ENCODE measurements around the gene ARFIP2.
A peak's percentile ranks its signal among the peaks of the same experiment; 100 is the strongest.
"Not testable (repeated sequence)": the region's sequence is repeated elsewhere in the genome, so short reads cannot be mapped to it uniquely, and the experiment has no call there.

Gene ARFIP2, protein sequence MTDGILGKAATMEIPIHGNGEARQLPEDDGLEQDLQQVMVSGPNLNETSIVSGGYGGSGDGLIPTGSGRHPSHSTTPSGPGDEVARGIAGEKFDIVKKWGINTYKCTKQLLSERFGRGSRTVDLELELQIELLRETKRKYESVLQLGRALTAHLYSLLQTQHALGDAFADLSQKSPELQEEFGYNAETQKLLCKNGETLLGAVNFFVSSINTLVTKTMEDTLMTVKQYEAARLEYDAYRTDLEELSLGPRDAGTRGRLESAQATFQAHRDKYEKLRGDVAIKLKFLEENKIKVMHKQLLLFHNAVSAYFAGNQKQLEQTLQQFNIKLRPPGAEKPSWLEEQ

DNA sequence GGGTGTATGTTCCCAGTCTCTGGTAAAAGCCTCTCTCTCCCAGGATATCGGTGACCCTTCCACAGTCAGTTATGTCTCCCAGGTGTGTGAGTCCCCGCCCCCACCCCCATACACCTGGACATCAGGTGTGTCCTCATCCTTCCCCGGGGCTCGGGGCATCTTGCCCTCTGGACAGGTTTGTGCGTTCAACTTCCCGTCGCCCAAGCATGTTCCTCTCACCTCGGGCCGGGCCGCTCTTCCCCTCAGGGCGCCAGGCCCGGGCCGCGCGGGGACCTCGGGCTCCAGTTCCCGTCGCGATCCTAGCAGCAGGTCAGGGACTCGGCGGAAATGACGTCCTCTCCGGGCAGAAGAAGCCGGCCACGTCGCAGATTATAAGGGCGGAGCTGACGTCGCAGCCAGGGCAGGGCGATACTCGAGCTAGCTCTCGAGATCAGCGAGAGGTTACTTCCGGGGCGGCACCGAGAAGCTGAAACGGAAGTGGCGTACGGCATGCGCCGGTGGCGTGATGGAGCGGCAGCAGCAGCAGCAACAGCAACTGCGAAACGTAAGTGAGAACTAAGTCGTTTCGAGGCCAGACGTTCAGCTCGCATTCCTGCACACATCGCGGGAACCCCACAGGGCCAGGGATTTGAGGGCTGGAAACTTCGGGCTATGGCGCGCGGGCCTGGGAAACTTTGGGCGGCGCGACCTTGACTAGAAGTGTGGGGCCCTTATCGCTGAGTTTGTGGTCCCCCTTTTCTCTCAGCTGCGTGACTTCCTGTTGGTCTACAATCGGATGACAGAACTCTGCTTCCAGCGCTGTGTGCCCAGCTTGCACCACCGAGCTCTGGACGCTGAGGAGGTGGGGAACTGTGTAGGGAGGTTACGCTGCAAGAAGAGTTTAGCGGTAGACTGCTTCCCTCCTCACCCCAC, at the start of gene ARFIP2, which contains the start of gene TIMM10B:
ARFIP2 (minus strand) TSS at position 320 of the 912 bp plus-strand sequence. CDS start 910 bp downstream, outside the sequence.
TIMM10B (plus strand) TSS at position 490 of the 912 bp plus-strand sequence; CDS start at position 506, 16 bp downstream.
- peak; percentile 99 for DNase-seq (ENCODE audit: low read depth, low spot score)

DNA sequence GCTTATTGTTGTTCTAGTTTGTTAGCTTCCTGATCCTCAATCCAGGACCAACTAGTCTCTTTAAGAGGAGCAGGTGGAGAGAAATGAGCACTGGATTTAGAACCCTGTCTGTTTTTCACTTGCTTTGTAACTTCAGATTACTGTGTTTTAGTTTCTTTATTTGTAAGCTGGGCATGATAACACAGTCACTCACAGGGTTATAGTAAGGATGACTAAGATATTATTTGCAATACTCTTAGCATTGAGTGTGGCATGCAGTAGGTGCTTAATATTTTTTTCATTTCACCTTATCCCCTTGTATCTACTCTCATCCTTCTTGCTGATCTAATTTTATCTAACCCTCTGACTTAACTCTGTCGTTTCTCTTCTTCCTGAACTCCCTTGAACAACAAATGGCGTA, 49.7 kb upstream of the ARFIP2 start:
- DNase-seq (ENCODE audit: low read depth, low spot score), result no peak

DNA sequence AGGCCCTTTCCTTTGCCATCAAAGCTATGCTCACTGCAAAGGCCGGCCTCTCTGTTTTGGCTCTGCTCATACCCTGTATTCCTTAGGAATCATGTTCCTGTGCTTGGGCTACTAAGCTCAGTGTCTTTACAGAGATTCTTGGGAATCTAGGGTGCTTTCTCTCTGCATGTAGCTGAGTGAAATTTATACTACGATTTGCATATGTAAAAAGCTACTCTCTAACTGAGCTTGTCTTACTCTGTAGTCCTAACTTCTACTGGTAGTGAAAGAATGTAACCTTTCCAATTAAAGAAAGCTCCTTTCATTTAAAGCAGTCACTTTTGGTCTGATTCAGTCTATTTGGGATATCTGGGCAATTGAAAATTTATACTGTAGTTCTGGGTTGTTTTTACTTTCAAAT, 48.1 kb upstream of the ARFIP2 start:
- DNase-seq (ENCODE audit: low read depth, low spot score), result no peak

DNA sequence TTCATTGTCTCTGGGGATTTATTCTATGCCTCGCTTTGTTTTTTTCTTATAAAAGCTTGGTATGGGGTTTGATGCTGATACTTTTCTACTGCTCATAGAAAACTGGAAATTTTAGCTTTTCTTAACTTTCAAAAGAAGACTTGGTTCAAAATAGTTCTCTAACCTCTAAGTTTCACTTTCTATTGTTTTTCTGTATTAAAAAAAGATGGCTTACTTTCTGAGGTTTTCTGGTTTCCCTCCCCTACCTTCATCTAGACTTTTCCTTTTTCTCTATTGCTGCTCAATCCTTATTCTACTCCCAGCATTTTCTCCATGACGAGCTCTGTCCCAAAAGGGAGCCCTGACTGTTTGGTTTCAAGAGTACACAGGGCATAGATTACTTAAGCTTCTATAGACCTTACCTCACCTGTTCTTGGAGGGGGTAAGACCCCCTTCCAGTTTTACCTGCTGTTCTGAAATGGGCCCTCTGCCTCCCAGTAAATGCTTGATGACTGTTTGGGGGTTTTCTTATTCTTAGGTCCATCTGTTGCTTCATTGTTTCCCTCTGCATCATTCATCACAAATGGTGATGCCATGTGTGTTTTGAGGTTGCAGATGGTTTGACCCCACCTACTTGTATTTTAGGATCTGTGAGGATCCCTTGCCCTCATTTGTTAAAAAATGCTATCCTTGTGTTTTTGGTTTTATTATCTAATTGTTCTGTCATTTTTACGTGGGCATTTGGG, 45.4 kb upstream of the ARFIP2 start:
- no peak for DNase-seq (ENCODE audit: low read depth, low spot score)

DNA sequence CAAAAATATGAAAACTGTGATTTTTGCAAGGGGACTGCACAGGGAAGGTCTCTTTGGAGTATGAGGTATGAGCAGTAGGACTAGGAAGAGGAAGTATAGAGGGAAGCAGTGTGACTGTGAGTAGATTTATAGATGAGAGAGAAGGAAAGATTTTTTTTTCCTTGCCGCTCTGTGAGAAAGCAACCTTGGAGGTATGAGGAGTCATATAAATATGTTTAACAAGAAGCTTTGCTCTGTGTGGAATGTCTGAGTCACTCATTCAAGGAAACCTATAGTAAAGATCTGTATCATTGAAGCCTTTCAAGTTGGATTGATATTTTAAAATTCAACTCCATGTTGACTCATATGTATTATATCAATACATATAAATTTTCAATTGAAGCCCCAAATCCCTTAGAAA, 42.1 kb upstream of the ARFIP2 start:
- DNase-seq (ENCODE audit: low read depth, low spot score), result peak; percentile 37

DNA sequence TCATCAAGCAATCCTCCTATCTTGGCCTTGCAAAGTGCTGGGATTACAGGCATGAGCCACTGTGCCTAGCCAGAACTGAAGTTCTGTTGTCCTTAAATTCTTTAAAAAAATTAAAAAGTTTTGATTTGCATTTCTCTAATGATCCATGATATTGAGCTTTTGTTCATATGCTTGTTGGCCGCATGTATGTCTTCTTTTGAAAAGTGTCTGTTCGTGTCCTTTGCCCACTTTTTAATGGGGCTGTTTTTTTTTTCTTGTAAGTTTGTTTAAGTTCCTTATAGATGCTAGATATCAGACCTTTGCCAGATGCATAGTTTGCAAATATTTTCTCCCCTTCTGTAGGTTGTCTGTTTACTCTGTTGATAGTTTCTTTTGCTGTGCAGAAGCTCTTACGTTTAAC, 40.8 kb upstream of the ARFIP2 start:
- DNase-seq (ENCODE audit: low read depth, low spot score), result not testable (repeated sequence)

DNA sequence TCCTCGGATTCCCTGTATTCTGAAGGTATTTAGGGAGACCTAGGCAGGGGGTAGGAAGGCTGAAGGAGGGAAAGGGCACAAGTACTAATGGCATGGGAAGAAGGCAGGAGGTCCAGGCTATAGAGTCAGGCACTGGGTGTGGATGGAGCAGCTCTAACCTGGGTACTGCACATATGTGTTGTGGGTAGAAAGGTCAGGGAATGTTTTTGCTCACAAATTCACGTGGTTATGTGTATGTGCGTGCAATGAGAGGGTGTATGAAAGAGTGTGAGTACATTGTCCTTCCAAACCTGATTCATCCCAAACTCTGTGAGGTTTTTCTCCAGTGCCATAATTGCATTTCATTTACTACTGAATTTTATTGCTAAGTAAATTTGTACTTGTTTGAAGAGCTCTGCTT, 39.1 kb upstream of the ARFIP2 start:
- DNase-seq (ENCODE audit: low read depth, low spot score), result no peak

DNA sequence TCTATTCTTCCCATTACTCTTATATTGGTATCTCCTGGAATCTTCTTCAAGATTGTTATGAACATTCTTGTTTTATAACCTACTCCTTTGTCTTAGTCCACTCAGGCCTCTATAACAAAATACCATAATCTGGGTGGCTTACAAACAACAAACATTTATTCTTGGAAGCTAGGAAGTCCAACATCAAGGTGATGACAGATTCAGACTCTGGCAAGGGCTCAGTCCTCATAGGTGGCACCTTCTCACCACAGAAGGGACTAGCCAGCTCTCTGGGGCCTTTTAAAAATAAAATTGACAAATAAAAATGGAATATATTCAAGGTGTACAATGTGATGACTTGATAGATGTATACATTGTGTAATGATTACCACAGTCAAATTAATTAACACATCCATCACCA, 35.7 kb upstream of the ARFIP2 start:
- no peak for DNase-seq (ENCODE audit: low read depth, low spot score)

DNA sequence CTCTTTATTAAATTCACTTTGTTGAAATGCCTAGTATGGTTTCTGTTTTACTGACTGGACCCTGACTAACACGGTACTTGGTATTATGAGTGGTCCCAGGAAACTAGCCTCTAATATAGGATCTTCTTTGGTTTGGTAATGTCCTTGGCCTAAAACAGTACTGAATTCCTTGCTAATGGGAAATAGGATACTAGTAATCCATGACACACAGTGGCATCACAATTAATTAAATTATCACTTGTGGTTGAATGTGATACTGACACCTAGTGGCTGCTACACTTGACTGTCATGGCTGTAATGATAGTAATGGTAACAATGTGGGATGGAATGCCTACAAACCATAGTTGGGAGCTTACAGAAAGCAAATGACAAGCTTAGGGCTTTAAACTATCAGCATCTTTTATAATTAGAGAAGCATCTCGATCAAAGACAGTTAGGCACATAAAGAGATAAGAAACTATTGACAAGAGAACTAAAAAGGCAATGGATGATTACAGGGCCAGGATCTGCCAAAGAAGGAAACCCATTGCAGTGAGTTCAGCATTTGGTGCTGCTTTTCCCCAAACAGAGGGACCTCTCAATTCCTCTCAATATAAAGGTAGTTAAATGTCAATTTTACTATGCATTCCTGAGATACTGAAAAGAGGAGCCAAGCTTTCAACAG, 24.6 kb upstream of the ARFIP2 start:
- DNase-seq (ENCODE audit: low read depth, low spot score), result peak; percentile 73

DNA sequence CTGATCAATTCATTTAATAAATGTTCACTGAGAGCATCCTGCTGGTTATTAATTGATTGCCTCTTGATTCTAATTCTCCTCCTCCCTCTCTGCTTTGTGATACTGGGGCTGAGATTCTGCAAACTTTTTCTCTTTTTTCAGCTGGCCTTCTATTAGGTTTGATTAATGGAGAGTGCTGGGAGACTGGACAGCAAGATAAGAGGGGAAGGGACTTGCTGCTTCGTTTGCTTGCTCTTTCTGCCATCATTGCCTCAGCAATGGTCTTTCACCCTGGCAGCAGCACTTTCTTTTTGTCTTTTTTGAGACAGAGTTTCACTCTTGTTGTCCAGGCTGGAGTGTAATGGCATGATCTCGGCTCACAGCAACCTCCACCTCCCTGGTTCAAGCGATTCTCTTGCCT, 23.0 kb upstream of the ARFIP2 start:
- no peak for DNase-seq (ENCODE audit: low read depth, low spot score)

DNA sequence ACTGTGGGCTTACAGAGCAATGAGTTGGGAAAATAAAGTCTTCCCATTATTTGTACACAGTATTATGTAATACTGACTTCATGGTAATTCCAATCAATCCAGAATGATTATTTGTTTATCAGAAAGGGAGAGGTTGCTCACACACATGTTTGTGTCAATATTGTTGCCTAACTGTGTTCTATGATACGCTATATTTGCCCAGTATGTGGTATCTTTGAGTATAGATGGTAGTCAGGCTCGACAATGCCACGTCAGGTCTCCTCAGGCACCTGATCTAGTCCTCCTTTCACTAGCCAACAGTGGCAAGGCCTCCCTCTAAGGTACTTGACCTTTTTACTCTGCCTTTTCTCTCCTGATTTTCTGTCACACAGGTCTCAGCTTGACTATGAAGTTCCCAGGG, 21.3 kb upstream of the ARFIP2 start:
- no peak for DNase-seq (ENCODE audit: low read depth, low spot score)

DNA sequence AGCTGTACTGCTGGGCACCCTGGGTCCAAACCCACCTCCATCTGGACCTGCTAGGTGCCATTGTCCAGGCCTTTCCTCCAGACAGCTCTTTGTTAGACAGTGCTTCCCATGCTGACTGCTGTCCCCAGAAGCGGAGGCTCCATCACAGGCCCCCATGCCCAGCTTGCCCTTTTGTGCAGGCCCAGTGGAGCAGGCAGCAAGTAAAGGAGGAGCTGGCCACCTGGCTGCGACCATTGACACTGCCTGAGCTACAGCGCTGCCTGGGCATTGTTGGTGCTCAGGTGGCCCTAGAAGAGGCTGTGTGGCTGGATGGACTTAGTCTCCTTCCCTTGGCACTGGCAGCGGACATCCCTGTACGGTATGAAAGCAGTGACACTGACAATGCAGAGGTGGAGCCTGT, 17.4 kb upstream of the ARFIP2 start:
- DNase-seq (ENCODE audit: low read depth, low spot score), result no peak

DNA sequence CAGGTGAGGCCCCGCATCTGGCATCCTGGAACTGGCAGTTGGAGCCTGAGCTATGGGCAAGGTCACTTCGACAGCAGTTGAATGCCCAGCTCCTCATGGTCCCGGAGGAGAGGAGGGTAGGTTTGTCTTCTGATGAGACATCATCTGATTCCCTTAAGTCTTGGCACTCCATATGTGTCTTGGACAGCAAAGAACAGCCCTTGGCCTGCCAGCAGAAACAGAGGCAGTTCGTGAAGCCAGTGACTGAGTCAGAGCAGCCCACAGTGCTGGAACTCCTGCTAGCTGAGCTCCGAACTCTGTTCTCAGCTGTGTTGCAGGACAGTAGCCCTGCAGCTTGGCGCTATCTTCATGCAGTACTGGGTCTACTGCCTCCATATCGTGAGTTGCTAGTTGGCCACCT, 17.0 kb upstream of the ARFIP2 start:
- peak; percentile 24 for DNase-seq (ENCODE audit: low read depth, low spot score)

DNA sequence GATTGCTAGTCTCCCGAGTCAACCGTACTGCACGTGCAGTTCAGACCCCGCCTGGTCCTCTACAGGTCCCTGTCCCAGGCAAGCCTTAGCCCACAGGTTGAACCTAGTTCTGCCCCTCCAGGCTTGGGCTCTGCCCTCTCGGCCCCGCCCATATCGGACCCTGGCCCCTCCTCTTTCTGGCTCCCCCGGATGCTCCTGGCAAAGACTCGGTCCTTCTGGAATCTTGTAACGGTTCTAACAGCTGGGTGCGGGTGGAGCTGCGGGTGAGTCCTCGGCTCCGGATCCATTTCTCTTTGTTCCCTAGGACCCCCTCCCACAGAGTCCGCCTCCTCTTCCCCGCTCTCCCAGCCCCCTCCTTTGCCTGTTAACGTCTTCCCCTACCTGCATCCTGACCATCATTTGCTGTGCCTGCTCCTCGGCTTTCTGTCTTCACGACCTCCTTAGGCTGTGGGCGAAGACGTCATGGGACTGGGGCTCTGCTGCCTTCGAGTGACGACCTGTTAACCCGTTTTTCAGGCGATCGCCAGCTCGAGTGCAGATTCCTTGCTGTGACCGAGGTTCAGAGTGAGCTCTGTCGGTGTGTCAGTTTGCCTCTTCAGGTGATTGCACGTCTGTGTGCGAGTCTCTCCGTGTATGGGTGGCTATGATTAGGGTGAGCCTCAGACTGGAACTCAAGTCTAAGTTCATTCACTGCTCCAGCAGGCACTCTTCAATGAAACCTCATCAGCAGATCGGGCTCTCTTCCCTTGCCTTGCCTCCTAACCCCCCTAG, 16.1 kb upstream of the ARFIP2 start, which contains the start of gene DNHD1:
DNHD1 (plus strand) TSS at position 212 of the 771 bp plus-strand sequence. CDS start 936 bp downstream, outside the sequence.
- DNase-seq (ENCODE audit: low read depth, low spot score), result no peak

DNA sequence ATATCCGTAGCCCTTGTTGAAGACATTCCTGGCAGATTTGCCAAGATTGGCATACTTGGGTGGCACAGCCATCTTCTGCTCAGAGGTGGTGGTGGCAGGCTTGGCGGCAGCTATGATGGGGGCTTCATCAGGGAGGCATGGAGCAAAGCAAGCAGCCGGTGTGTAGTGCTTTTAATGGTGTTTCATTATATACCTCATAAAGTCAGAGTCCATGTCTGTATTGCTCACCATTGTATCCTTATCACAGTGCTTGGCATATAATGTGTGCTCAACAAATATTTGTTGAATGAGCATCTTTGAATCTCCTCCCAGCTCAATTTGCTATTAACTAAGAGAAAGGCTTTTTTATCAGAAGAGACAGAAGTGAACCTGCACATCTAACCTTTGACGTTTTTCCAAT, 8.2 kb upstream of the ARFIP2 start:
- DNase-seq (ENCODE audit: low read depth, low spot score), result no peak

DNA sequence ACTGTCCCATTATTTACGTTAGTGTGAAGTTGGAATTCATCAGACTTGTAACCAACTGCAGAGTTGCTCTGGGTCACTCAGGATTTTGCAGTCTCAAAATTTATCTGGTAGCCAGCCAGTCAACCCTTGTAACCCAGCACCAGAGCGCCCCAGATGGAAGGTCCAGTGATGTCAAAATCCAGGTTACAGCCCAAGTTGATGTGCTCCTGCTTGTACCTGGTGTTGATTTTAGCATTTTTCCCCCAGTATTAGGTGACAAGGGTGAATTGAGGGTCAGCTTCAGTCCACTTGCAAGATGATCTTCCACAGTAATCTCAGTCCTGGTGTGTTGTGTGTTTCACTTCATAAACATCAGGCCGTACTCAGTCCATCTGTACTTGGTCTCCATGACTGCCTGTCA, 7.7 kb upstream of the ARFIP2 start:
- no peak for DNase-seq (ENCODE audit: low read depth, low spot score)

DNA sequence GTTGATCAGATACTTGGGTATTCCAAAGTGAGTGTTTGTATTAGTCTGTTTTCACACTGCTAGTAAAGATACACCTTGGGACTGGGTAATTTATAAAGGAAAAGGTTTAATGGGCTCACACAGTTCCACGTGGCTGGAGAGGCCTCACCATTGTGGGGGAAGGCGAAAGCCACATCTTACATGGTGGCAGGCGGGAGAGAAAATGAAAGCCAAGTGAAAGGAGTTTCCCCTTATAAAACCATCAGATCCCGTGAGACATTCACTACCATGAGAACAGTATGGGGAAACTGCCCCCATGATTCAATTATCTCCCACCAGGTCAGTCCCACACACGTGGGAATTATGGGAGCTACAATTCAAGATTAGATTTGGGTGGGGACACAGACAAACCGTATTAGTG, 7.2 kb upstream of the ARFIP2 start:
- DNase-seq (ENCODE audit: low read depth, low spot score), result no peak

DNA sequence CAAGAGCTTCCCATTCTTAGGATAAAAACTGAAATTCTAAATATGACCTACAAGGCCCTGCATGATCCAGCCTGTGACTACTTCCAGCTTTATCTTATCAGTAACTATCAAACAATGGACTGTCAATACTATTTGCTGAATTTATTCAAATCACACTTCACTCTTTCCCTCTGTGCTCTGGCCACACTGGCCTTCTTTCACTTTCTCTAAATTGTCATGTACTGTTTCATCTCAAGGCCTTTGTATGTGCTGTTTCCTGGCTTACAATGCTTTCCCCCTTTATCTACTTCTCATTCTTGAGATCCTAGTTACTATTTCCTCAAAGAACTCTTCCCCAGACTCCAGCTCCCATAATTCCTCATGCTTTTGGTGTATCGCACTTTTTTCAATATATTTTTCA, 5.8 kb upstream of the ARFIP2 start:
- no peak for DNase-seq (ENCODE audit: low read depth, low spot score)

DNA sequence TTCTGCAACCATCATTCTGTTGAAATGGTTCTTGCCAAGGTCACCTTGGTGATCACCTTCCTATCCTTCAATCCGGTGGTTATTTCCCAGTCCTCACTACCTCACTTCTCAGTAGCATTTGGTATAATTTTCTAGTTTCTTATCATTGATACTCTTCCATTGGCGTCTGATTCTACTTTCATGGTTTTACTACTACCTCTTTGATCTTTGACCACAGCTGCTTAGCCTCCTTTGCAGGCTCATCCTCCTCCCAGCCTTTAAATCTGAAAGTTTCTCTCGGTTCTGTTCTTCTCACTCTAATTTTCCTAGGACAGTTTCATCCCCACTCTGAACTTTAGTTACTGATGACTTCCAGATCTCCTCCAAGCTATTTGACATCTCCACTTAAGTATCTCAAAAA, 5.1 kb upstream of the ARFIP2 start:
- no peak for DNase-seq (ENCODE audit: low read depth, low spot score)

DNA sequence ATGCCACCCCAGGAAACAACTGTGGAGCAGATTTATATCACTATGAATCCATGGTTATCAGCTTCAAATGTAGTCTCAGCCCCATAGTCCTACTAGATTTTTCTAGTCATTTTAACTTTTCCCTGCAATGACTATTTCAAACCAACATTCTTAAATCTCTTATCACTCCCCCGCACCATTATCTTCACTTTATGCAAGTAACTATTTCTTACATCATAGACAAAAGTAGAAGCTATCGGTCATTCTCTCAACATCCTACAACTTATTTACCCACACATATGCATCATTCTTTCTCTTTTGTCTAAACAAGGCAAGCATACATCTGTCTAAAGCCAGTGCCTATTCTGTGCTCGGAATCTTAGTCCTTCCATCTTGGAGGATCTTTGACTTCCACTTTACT, 4.5 kb upstream of the ARFIP2 start:
- DNase-seq (ENCODE audit: low read depth, low spot score), result no peak

DNA sequence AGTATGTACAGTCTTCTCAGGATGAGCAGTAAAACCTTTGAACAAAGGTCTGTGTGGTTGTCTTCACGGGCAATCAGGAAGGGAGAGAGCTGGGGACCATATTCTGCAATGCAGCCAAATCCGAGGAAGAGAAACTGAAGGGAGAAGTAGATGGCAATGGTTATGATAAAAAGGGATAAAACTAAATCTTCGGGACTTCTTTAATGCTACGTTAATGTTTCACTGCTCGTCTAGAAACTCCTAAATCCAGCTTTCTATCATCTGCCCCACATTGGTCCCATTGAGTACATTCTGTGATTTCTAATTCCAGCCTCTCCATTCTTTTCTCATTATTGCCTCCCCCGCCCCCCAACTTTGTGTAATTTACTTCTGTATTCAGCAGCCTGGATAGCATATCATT, 1.9 kb upstream of the ARFIP2 start:
- no peak for DNase-seq (ENCODE audit: low read depth, low spot score)

All from astrocyte of the hippocampus (primary cell).